NCI-H345 (cell line): ENCODE data around the gene PIGT.
A peak's percentile ranks its signal among the peaks of the same experiment; 100 is the strongest.

Experiments used
- DNase-seq: peaks from one replicate; lab custom pipeline; 2025; lab: John Stamatoyannopoulos, UW

PIGT gene

DNA sequence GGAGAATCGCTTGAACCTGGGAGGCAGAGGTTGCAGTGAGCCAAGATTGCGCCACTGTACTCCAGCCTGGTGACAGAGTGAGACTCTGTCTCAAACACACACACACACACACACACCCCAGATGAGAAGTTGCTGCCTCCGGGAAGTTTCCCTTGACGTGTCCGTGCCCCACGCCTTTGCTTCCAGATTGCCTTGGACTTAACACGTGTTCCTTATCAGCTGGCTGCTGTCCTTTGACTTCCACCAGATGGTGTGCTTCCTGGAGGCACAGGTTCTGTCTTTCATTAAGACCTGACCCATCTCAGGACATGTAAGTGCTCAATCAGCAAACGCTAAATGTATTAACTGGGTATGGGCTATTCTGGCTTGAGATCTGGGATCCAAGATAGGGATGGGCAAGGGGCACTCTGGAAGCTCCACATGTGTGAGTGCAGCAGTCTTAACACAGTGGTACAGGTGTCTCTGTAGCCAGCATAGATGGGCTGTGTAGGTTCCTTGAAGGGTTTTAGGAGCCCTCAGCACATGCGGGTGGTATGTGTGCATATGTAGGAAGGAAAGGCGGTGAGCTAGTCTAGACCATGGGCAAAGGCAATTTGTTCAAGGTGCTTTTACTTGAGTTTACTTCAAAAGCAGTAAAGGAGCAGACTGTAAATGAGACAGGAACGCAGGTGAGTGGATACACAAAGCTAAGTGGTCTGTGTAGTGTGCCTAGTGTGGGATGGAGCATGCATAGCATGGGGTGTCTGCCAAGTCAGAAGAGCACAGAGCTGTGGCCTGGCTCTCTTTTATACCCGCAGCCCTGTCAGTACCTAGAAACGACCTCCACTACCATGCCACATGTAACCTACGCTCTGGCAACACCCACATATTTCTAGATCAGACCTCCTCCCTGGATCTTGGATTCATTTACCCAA, 11.6 kb downstream of the PIGT start:
- DNase-seq: no peak

DNA sequence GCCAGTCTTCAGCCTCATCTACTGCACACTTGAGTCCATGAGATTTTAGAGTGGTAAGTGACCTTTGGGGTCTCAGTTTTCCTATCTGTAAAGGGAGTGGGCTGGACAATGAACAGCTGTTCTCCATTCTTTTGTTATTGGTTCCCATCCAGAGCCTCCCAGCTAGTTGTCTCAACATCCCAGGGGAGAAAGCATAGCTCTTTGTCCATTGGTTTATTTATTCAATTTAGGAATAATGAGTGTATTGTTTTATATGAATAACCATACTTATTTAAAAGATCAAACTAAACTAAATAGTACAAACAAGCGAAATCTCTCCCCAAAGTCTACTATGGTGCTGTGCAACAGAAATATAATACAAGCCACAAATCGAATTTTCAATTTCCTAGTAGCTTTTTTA, 13.7 kb downstream of the PIGT start:
- DNase-seq: no peak

DNA sequence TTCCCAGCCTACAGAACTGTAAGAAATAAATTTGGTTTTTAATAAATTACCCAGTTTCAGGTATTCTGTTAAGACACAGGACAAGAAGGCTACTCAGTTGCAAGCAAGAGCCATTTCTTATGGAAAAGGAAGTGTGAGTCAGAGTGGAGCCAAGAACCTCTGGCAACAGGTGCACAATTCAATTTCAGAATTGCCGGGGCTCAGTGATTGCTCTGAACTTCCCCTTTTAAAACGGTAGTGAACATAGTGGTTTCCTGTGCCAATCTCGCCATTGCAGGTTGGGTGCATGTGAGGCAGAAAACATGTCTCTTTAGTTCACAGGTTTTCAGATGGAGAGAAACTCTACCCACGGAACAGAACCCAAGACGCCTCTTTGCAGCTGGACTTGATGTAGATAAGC, 16.4 kb downstream of the PIGT start:
- no peak for DNase-seq

DNA sequence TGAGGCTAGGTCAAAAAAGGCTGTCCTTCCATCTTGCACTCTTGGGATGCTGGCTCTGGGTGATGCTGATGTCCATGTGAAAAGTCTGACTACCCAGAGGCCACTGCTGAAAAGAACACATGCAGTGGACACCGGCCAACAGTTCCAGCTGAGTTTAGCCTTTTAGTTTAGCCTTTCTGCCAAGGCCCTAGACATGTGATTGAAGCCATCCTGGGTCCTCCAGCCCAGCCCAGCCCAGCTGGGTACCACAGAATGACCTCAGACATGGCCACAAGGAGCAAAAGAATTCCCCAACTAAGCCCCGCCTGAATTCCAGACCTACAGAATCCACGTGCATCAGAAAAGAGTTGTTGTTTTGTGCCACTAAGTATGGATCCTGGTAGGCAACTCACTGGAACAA, 17.4 kb downstream of the PIGT start:
- no peak for DNase-seq

DNA sequence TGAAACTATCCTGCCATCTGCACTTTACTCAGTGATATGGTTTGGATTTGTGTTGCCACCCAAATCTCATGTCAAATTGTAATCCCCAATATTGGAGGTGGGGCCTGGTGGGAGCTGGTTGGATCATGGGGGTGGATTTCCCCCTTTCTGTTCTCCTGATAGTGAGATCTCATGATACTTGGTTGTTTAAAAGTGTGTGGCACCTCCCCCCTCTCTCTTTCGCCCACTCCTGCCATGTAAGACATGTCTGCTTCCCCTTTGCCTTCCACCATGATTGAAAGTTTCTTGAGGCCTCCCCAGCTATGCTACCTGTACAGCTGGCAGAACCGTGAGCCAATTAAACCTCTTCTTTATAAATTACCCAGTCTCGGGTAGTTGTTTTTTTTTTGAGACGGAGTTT, 18.0 kb downstream of the PIGT start:
- DNase-seq: no peak

DNA sequence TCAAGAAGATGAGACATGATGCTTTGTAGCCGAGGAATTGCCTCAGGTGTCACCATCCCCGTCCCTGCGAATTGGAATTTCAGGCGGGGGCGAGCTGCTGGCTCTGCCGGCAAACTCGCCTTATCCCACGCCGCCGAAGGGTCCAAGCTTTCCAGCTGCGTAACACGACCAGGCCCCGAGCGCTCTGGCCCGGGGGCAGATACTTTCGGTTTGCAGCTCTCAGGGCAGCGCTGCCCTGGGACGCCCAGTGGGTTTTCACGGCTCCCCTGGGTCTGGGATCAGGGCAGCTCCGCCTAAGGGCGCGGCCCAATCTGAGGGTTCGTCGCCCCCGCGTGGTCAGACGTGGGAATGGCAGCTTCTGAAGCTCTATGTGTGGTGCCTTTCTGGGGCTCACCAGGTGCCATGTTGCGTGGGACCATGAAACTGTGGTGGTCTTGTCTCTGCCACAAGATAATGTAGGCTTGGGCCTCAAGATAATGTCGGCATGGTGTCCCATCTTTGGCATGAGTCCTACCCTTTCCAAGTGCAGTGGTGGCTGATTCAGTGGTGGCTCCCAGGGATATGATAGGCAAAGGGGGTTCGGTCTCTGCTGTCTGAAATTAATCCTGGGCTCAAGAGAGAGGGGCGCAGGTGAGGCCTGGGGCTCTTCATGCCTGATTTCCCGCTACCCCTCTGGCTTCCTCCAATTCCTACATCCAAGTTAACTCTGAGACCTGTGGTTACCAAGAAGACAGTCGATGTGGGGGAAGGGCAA, 21.0 kb downstream of the PIGT start:
- peak; percentile 90 for DNase-seq

DNA sequence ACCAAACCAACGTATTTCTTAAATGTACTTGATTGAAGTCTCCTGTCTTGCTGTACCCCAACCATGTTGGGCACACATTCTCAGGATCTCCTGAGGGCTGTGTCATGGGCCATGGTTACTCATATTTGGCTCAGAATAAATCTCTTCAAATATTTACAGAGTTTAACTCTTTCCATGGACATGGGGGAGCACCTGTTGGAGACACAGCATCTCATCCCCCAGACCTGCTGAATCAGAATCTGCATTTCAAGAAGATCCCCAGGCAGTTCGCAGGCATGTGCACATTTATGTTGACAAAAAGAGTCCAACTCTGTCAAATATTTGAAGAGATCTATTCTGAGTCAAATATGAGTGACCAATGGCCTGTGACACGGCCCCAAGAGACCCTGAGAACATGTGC, 24.5 kb downstream of the PIGT start:
- DNase-seq: no peak

DNA sequence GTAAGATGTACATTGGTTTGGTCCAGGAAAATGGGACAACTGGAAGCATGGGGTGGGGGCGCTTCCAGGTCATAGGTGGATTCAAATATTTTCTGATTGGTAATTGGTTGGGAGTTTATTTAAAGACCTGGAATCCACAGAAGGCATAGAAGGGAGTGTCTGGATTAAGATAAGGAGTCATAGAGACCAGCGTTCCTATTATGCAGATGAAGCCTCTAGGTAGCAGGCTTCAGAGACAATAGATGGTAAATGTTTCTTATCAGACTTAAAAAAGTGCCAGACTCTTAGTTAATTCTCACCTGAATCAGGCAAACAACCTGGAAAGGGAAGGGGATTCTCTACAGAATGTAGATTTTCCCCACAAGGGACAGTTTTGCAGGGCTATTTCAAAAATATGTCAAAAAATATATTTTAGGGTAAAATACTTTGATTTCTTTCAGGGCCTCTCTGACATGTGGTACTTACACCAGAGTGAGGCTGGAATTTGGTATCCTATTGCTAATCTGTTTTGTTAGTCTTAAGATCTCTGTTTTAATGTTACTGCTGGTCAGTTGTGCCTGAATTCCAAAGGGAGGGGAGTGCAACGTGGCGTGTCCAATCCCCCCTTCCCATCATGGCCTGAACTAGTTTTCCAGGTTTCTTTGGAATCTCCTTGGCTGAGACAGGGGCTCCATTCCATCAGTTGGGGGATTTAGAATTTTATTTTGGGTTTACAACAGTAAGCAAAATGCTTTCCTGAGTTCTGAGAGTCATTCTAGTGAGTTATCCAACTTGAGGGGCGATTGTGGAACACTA, 25.1 kb downstream of the PIGT start:
- no peak for DNase-seq

DNA sequence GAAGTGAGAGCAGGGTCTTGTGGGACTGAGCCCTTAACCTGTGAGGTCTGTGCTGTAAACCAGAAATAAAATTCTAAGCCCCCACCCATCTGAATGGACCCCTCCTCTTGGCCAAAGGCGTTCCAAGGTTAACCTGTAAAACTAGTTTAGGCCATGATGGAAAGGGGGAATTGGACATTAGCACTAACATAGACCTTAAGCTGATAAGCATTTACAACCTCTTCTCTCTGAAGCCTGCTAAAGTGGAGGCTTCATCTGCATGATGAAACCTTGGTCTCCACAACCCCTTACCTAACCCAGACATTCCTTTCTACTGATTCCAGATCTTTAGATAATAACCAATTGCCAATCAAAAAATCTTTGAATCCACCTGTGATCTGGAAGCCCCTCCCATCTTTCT, 25.8 kb downstream of the PIGT start:
- DNase-seq: no peak

DNA sequence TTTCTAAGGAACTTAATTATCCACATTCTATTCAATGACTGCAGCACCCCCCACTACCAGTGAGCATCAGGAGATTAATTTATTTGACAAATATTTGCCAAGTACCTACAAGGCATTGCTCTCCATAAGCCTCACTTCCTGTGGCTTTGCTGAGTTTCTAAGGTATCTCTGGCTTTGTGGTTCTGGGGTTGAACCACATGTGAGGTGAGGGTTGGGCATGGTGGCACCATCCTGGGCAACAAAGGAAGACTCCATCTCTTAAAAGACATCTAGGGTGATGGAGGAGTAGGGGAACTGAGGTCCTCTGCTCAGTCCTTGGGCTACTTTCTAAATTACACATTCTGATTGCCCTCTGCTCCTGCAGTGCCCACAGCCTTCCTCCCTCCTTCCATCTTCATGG, 28.1 kb downstream of the PIGT start:
- DNase-seq: no peak

DNA sequence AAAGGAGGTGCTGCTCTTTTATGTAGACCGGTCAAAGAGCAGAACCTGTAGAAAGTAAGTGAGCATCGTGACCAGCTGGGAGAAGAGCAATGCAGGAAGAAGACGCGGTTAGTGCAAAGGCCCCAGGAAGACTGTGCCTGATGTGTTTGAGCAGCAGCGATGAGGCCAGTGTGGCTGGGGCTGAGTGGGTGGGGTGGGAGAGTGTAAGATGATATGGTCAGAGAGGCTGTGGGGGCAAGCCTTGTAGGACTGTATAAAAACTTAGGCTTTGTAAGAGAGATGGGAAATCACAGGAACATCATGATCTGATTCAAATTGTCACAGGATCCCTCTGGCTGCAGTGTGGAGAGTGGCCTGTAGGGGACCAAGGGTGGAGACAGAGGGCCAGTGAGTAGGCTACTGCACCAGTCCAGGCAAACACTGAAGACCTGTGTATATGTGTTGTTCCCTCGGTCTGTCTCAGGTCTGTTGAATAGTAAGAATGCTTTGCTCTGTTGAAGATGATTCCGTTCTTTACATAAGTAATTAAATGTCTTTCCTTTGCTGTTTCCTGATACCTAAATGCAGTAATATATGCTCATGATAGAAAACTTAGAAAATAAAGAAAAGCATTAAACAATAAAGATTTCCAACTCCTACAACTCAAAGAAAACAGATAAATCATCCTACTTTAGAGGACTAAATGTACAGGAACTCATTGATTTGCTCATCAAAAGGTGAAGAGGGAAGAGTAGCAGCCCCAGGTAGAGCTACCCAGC, 30.0 kb downstream of the PIGT start:
- peak; percentile 11 for DNase-seq

DNA sequence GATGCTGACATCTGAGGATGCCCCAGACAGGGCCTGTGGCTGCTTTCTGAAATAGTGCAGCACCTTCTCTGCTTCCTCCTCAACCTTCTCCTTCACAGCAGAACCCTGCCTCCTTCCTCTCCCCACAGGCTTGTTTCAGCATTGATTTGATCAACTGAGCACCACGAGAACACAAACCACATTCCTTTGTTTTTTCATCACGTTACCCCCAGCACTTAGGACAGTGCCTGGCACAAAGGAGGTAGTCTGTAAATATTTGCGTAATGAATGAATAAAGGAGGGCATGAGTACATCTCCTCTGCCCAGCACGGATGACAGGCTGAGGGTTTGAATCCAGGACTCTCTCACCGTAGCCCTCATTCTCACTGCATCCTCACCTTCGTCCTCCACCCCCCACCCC, 32.3 kb downstream of the PIGT start:
- peak; percentile 9 for DNase-seq

DNA sequence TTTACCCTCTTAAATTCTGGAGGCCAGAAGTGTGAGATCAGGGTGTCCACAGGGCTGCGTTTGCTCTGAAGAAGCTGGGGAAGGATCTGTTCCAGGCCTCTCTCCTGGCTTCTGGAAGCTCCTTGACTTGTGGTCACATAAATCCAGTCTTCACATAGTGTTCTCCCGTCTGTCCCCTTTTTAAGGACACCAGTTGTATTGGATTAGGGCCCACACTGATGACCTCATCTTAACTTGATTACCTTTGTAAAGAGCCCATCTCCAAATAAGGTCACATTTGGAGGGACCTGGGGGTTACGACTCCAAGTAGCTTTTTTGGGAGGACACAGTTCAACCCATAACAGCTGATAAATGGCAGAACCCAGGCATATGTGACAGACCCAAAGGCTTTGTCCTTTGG, 33.6 kb downstream of the PIGT start:
- no peak for DNase-seq

DNA sequence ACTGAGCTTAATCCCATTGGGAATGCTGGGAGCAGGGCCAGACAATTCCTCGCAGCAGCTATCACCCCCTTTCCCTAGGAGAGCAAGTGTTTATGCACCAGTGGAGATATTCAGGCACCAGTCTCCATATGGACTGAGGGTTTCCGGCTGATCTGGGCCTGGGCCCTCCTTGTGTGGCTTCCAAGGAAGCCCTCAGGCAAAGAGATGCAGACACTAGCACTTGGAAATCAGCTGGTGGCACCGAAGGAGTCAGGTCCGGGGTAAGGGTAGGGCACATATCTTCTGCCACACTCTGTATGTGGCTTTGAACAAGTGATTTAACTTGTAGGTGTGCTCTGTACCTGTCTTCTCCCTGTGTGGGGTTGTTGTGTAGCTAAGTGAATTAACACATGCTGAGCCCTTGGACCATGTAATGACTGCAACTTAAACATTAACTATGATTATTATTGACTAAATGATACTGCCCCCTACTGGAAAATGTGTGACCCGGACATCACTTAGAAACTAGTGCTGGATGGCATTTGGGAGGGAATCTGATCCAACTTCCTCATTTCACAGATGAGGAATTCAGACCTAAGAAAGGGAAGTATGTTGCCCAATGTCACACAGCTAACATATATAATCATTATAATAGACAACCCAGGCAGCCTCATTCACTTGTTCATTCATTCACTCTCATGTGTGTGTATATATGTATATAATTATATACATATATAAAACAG, 34.3 kb downstream of the PIGT start:
- peak; percentile 33 for DNase-seq

DNA sequence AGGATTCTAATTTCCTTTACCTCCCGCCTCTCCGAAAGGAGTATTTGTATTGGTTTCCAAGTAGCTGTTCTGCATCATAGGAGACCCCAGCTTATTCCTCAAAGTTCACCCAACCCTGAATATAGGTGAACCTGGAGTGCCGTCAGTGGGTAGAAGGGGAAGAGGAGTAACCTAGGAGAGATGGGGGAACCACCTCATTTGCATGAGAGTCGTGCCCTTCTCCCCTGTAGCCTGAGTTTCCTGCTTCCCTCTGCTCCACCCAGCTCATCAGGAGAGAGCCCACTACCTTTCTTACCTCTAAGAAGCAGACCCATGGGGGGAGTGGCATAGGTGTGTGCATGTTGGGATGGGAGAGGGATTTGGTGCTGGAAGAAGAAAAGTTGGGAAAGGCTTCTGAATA, 36.3 kb downstream of the PIGT start:
- DNase-seq: no peak

DNA sequence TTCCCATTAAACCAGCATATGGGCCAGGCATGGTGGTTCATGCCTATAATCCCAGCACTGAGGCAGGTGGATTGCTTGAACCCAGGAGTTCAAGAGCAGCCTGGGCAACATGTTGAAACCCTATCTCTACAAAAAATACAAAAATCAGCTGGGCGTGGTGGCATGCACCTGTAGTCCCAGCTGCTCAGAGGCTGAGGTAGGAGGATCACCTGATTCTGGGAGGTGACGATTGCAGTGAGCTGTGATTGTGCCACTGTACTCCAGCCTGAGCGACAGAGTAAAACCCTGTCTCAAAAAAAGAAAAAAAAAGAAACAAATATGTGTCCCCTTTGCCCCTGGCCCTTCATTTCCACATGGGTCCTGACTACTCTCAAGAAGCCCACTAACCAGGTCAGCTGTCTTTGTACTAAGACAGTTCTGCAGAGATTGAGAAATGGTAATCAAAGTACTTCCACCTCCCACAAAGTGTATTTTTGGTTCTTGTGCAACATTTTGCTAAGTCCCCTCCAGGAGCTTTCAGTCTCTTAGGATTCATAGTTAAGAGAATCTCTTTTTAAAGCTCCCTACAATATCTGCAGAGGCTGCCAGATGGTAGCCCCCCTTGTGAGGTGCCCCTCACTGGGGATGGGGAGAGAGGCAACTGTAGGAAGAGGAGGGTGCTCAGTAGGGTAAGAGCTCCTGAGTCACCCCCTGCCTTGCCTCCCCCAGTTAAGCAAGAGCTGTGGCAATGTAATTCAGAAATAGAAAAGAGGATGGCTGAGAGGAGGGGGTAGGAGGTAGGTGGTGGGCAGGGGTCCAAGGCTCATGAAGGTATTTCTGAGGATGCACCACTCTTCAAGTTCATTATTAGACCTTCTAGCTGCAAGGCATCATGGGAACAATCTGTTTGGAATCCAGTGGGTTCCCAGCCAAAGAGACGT, 37.1 kb downstream of the PIGT start:
- no peak for DNase-seq

DNA sequence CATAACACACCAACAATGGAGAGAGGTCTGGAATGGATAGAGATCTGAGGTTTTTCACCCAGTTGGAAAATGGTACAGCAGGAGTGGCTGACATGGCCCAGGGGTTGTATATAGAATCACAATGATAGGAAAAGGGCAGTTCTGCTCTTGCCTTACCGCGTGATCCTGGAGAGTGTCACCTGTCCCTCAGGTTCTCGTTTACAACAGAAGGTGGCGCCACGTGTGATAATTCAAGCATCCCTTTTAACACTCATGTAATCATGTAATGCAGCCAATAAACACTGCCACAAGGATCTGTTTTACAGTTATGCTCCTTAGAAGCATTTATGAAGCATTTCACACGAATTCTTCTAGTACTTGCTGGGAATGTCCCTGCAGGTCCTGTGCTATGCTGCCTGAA, 40.7 kb downstream of the PIGT start:
- peak; percentile 57 for DNase-seq

DNA sequence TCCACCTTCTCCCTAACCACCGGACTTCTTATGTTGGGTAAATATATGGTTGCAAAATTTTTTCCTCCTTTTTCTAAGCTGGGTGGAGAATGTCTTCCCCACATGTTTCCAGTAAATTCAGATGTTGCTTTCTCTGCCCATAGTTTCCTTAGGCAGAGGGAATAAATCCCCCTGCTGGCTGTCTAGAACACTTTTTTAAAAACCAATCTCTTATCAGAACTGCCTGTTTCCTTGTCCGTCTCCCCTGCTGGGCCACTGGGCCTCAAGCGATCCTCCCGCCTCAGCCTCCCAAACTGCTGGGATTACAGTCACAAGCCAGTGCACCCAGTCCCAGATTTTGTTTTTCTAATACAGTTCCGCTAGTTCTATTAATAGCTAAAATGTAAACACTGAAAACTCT, 43.7 kb downstream of the PIGT start:
- DNase-seq: no peak

DNA sequence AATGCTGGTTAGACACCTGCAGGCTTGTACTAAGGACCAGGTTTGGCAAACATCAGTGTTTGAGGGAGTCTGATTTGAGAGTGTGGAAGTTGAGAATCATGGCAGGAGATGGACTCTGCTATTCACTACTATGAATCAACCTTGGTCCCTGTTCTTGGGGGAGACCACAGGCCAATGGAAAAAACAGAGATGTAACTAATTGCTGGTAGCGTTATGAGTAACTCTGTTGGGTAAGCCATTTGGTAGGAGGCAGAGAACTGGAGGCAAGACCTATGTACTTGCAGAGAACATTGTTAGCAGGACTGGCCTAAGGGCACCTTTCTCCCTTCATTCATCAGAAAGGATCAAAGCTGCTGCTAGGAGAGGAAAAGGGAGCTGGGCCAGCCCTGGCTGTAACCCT, 45.3 kb downstream of the PIGT start:
- DNase-seq: no peak
